ENCODE measurements around the gene CHMP3.
"Not testable (repeated sequence)": the region's sequence is repeated elsewhere in the genome, so short reads cannot be mapped to it uniquely, and the experiment has no call there.

The CHMP3 gene

GRCh38 chr2:86507600-86507999 lies 55.6 kb downstream of the CHMP3 start:
- H3K4me3 Mint-ChIP-seq, result no peak overlapping the region
- H3K9me3 Mint-ChIP-seq, result no peaks in the 10 kb centered on the region
- H3K27ac Mint-ChIP-seq, result no peak overlapping the region
- H3K4me1 Mint-ChIP-seq (ENCODE audit: low read depth), result peaks cover 3% of the 10 kb centered on the region
- no peak for DNase-seq
- no peaks in the 10 kb centered on the region for H3K27me3 Mint-ChIP-seq
- H3K36me3 Mint-ChIP-seq (ENCODE audit: low read depth), result peaks cover 78% of the 10 kb centered on the region

- Mint-ChIP-seq H3K9me3 (peaks cover 36% of the 10 kb centered on the region), H3K27ac (no peak overlapping the region), H3K4me3 (no peak overlapping the region), H3K27me3 (no peaks in the 10 kb centered on the region), H3K4me1 (ENCODE audit: low read depth) (peaks cover 20% of the 10 kb centered on the region), H3K36me3 (ENCODE audit: low read depth) (peaks cover 98% of the 10 kb centered on the region)
- no peak for DNase-seq
Measured at GRCh38 chr2:86500325-86501083, 62.7 kb downstream of the CHMP3 start.

DNA sequence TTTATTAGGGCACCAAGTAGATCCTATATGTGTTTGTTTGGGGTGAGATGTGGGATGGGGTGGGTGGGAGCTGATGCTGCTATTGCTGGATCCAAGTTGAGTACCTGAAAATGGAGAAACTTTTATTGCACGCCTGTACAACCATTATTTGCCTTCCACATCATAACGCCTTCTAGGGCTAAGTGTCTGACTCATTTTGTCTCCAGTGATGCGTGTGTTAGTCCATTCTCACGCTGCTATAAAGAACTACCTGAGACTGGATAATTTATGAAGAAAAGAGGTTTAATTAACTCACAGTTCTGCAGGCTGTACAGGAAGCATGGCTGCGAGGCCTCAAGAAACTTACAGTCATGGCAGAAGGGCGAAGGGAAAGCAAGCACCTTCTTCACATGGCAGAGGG lies 63.9 kb downstream of the CHMP3 start:
- Mint-ChIP-seq H3K9me3 (peaks cover 38% of the 10 kb centered on the region), H3K27ac (peak overlapping the region; percentile 16), H3K4me1 (ENCODE audit: low read depth) (peaks cover 22% of the 10 kb centered on the region), H3K4me3 (no peak overlapping the region), H3K27me3 (no peaks in the 10 kb centered on the region), H3K36me3 (ENCODE audit: low read depth) (peaks cover 98% of the 10 kb centered on the region)
- DNase-seq, result no peak

- peaks cover 100% of the 10 kb centered on the region for H3K36me3 Mint-ChIP-seq (ENCODE audit: low read depth)
- H3K4me1 Mint-ChIP-seq (ENCODE audit: low read depth), result peaks cover 24% of the 10 kb centered on the region
- H3K9me3 Mint-ChIP-seq, result peaks cover 38% of the 10 kb centered on the region
- no peaks in the 10 kb centered on the region for H3K27me3 Mint-ChIP-seq
- no peak overlapping the region for H3K27ac Mint-ChIP-seq
- no peak overlapping the region for H3K4me3 Mint-ChIP-seq
- DNase-seq, result no peak
Measured at GRCh38 chr2:86498468-86499260, 64.6 kb downstream of the CHMP3 start.

DNA sequence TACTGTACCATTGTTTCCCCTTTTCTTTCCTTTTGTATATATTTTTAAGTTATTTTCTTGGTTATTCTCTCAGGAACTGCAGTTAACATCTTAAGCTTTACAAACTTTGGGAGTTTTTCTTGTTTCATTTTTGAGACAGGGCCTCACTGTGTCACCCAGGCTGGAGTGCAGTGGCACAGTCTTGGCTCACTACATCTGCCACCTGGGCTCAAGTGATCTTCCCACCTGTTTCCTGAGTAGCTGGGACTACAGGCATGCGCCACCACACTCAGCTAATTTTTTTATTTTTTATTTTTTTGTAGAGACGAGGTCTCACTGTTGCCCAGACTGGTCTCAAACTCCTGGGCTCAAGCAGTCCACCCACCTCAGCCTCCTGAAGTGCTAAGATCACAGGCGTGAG lies 66.9 kb downstream of the CHMP3 start:
- peaks cover 32% of the 10 kb centered on the region for H3K9me3 Mint-ChIP-seq

GRCh38 chr2:86492048-86492453 lies 71.2 kb downstream of the CHMP3 start:
- Mint-ChIP-seq H3K36me3 (ENCODE audit: low read depth) (peaks cover 100% of the 10 kb centered on the region), H3K4me1 (ENCODE audit: low read depth) (peaks cover 26% of the 10 kb centered on the region), H3K4me3 (no peak overlapping the region), H3K27me3 (no peaks in the 10 kb centered on the region), H3K27ac (peak overlapping the region; percentile 14), H3K9me3 (peaks cover 8% of the 10 kb centered on the region)
- no peak for DNase-seq

More for the DNA sequence above, 66.9 kb downstream of the CHMP3 start:
- H3K4me1 Mint-ChIP-seq (ENCODE audit: low read depth), result peaks cover 26% of the 10 kb centered on the region
- H3K4me3 Mint-ChIP-seq, H3K27ac Mint-ChIP-seq, H3K27me3 Mint-ChIP-seq, DNase-seq: not testable (repeated sequence)
- peaks cover 100% of the 10 kb centered on the region for H3K36me3 Mint-ChIP-seq (ENCODE audit: low read depth)

GRCh38 chr2:86491088-86491487 lies 72.2 kb downstream of the CHMP3 start:
- no peaks in the 10 kb centered on the region for H3K27me3 Mint-ChIP-seq
- peaks cover 100% of the 10 kb centered on the region for H3K36me3 Mint-ChIP-seq (ENCODE audit: low read depth)
- H3K27ac Mint-ChIP-seq, result peak overlapping the region; percentile 39
- DNase-seq, result no peak
- peaks cover 26% of the 10 kb centered on the region for H3K4me1 Mint-ChIP-seq (ENCODE audit: low read depth)
- H3K4me3 Mint-ChIP-seq, result no peak overlapping the region
- peaks cover 7% of the 10 kb centered on the region for H3K9me3 Mint-ChIP-seq

GRCh38 chr2:86490245-86490644 lies 73.0 kb downstream of the CHMP3 start:
- Mint-ChIP-seq H3K36me3 (ENCODE audit: low read depth) (peaks cover 100% of the 10 kb centered on the region), H3K9me3 (no peaks in the 10 kb centered on the region), H3K27me3 (no peaks in the 10 kb centered on the region), H3K27ac (peak overlapping the region; percentile 53), H3K4me1 (ENCODE audit: low read depth) (peaks cover 28% of the 10 kb centered on the region), H3K4me3 (no peak overlapping the region)
- no peak for DNase-seq

DNA sequence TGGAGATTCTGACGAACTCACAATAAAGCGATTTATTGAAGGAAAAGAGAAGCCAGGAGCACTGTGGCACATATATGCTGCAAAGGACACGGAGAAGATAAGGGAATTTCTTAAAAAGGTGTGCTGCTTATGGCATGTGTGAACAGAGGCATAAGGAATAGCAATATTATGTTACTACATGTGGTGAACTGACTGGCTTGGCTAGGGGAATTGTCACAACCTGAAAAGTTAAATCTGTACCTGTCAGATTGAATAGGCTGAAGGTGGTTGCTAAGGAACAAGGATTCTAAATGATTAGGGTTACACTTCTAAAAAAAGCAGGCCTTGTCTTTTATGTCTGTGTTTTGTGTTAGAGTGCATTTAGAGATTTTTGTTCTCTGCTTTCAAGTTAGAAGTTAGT lies 73.7 kb downstream of the CHMP3 start:
- no peak for DNase-seq
- Mint-ChIP-seq H3K36me3 (ENCODE audit: low read depth) (peaks cover 100% of the 10 kb centered on the region), H3K9me3 (no peaks in the 10 kb centered on the region), H3K27ac (peak overlapping the region; percentile 53), H3K27me3 (no peaks in the 10 kb centered on the region), H3K4me1 (ENCODE audit: low read depth) (peaks cover 35% of the 10 kb centered on the region), H3K4me3 (no peak overlapping the region)

DNA sequence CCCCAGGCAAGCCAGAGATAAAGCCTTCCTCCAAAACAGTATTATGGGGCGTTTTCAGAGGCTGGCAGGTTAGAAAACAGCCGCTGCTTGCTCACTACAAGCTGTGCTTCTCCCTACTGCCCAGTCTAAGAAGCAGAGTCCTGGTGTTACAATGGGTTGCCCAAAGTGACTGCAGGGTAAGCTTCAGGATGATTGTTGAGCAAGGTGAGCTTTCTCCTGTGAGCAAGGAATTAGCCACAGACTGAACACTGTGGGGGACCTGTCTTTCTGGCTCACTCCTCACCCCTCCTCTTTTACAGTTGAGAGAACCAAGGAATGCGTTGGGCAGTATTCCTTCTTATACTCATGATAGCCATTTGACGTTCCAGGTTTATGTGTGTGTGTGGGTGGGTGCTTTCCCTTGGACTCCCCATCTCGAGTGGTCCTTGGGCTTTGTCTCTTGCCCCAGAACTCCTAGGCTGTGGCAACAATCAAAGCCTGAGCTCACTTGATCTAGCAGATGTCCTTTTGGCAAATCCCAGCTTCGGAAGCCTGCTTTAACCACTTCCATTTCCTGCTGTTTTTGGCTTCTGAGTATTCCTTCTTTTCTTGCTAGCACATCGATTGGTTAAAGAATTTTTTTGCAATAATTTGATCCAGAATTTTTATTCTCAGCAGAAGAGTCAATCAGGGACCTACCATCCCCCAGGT lies 74.5 kb downstream of the CHMP3 start:
- peak overlapping the region; percentile 66 for H3K27ac Mint-ChIP-seq
- H3K36me3 Mint-ChIP-seq (ENCODE audit: low read depth), result peaks cover 100% of the 10 kb centered on the region
- peaks cover 41% of the 10 kb centered on the region for H3K4me1 Mint-ChIP-seq (ENCODE audit: low read depth)

DNA sequence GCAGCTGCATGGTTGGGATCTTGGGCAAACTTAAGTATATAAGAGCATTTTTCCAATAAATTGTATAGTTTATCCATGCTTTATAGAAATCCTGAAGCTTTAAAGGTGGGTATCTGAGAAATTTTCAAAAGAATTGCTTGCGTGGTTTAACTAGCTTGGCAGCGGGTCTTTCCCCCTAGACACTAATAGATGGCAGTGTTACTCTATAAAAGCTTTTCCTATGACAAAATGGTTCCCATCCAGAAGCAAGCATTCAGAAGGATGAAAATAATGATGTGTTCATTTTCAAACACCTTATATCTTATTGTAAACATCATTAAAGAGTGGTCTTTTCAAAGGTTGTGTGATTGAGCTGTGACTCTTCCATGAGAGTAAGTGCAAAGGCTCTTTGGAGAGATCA lies 76.2 kb downstream of the CHMP3 start:
- peaks cover 50% of the 10 kb centered on the region for H3K4me1 Mint-ChIP-seq (ENCODE audit: low read depth)
- H3K4me3 Mint-ChIP-seq, result no peak overlapping the region
- DNase-seq, result no peak
- peaks cover 100% of the 10 kb centered on the region for H3K36me3 Mint-ChIP-seq (ENCODE audit: low read depth)
- H3K9me3 Mint-ChIP-seq, result no peaks in the 10 kb centered on the region
- H3K27ac Mint-ChIP-seq, result peak overlapping the region; percentile 82
- H3K27me3 Mint-ChIP-seq, result no peaks in the 10 kb centered on the region

More for the DNA sequence above, 74.5 kb downstream of the CHMP3 start:
- H3K27me3 Mint-ChIP-seq, result no peaks in the 10 kb centered on the region
- no peaks in the 10 kb centered on the region for H3K9me3 Mint-ChIP-seq
- no peak for DNase-seq
- no peak overlapping the region for H3K4me3 Mint-ChIP-seq

- Mint-ChIP-seq H3K9me3 (no peaks in the 10 kb centered on the region), H3K4me1 (ENCODE audit: low read depth) (peaks cover 56% of the 10 kb centered on the region), H3K36me3 (ENCODE audit: low read depth) (peaks cover 100% of the 10 kb centered on the region), H3K27me3 (no peaks in the 10 kb centered on the region), H3K27ac (peak overlapping the region; percentile 82), H3K4me3 (no peak overlapping the region)
- no peak for DNase-seq
Measured at GRCh38 chr2:86485802-86486201, 77.4 kb downstream of the CHMP3 start.

- H3K36me3 Mint-ChIP-seq (ENCODE audit: low read depth), result peaks cover 100% of the 10 kb centered on the region
- no peak for DNase-seq
- H3K9me3 Mint-ChIP-seq, result no peaks in the 10 kb centered on the region
- H3K27ac Mint-ChIP-seq, result peak overlapping the region; percentile 82
- peaks cover 61% of the 10 kb centered on the region for H3K4me1 Mint-ChIP-seq (ENCODE audit: low read depth)
- H3K4me3 Mint-ChIP-seq, result no peak overlapping the region
- no peaks in the 10 kb centered on the region for H3K27me3 Mint-ChIP-seq
Measured at GRCh38 chr2:86485103-86485502, 78.1 kb downstream of the CHMP3 start.

GRCh38 chr2:86484385-86484784 lies 78.9 kb downstream of the CHMP3 start:
- Mint-ChIP-seq H3K9me3 (no peaks in the 10 kb centered on the region), H3K27ac (peak overlapping the region; percentile 82), H3K27me3 (no peaks in the 10 kb centered on the region), H3K4me3 (no peak overlapping the region), H3K36me3 (ENCODE audit: low read depth) (peaks cover 100% of the 10 kb centered on the region), H3K4me1 (ENCODE audit: low read depth) (peaks cover 58% of the 10 kb centered on the region)
- DNase-seq, result no peak

Measured in activated T-cell treated with anti-CD3 and anti-CD28 coated beads, Interleukin-2, amount 50 U/mL, for 24 hours (primary cell).